ENCODE results near the gene SLC10A7. TPM values are rescaled to one million over a fixed set of nuclear protein-coding genes. Genes with fewer than 3 reads are reported as not detected.

Gene SLC10A7
- total RNA-seq, 1 experiment from 2014 or later: 3.8 TPM

DNA sequence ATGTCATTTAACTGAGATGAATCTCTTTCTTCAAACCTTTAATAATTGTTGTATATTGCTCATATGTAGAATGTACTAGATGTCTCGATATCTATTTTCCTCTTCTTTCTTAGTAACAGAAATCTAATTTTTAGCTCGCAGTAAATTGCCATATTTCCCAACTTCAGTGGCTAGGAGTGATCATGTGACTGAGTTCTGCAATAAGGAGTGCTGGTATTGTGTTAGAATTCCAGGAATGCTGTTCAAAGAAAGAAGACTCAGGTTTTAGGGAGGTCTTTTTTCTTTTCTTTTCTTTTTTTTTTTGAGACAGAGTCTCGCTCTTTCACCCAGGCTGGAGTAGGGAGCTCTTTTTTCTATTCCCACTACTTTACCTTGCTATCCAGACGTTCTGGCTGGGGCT, 81.7 kb downstream of the SLC10A7 start:
- no peaks in the 10 kb centered on the region for H3K27me3 ChIP-seq (ENCODE audit: control insufficient read depth, insufficient read depth, low read length)
- H3K4me3 ChIP-seq (ENCODE audit: insufficient read depth, low read depth, low read length): no peak overlapping the region
- no peaks in the 10 kb centered on the region for H3K36me3 ChIP-seq (replicated peaks; ENCODE audit: control insufficient read depth, insufficient read depth, low read length)
- DNase-seq: no peak

GRCh38 chr4:146439437-146439836, 82.3 kb downstream of the SLC10A7 start:
- Histone ChIP-seq H3K36me3 (replicated peaks; ENCODE audit: control insufficient read depth, insufficient read depth, low read length) (no peaks in the 10 kb centered on the region), H3K4me3 (ENCODE audit: insufficient read depth, low read depth, low read length) (no peak overlapping the region), H3K27me3 (ENCODE audit: control insufficient read depth, insufficient read depth, low read length) (no peaks in the 10 kb centered on the region)
- no peak for DNase-seq

DNA sequence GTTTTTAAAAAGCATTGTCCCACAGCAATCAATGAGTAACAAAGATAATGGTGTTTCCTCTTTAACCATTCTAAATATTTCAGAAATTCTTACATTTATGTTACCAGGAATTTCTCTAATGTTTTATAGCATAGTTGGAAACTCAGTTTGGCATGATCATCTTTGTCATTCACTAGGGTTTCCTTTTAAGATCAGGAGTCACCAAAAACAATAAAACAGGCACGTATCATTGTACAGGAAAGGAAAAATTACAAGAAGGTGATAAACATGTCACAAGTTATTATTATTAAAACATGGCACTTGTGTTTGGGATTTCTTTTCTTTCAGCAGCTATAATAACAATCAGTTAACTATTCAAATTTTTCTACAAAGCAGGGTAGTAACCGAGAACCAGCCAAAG, 84.0 kb downstream of the SLC10A7 start:
- H3K36me3 ChIP-seq (replicated peaks; ENCODE audit: control insufficient read depth, insufficient read depth, low read length): no peaks in the 10 kb centered on the region
- H3K27me3 ChIP-seq (ENCODE audit: control insufficient read depth, insufficient read depth, low read length): no peaks in the 10 kb centered on the region
- H3K4me3 ChIP-seq (ENCODE audit: insufficient read depth, low read depth, low read length): no peak overlapping the region
- DNase-seq: no peak

DNA sequence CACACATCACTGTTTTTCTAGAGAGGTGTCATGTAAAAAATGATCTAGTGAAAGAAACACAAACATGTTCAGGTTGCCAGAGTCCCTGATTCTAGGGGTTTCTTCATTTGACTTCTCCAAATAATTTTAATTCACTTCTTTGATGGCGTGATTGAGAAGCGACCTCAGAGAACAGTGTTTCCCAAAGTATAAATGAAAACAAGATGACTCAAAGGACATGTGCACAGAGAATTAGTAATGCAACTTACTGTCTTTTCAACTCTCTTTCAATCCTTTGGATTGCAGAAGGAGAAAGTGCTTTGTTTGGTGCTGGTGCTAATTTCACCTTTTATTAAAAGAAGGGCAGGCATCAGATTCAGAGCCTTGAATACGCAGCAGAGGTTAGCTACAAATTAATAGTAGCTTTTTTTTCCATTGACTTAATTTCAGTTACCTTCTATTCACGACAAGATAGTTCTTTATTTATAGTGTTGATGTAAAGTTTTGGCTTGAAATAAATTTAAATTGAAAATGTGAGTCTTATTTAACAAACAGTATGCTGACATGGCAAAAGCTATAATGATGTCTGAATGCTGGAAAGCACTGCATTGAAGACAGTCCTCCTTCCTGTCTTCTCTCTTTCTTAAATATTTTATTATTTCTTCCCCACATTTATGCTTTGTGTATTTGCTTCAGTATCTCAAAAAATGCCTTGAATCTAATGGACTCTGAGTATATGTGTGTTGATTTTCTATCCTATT, 85.1 kb downstream of the SLC10A7 start:
- H3K4me3 ChIP-seq (ENCODE audit: insufficient read depth, low read depth, low read length): no peak overlapping the region
- no peak for DNase-seq
- H3K27me3 ChIP-seq (ENCODE audit: control insufficient read depth, insufficient read depth, low read length): no peaks in the 10 kb centered on the region
- no peaks in the 10 kb centered on the region for H3K36me3 ChIP-seq (replicated peaks; ENCODE audit: control insufficient read depth, insufficient read depth, low read length)

DNA sequence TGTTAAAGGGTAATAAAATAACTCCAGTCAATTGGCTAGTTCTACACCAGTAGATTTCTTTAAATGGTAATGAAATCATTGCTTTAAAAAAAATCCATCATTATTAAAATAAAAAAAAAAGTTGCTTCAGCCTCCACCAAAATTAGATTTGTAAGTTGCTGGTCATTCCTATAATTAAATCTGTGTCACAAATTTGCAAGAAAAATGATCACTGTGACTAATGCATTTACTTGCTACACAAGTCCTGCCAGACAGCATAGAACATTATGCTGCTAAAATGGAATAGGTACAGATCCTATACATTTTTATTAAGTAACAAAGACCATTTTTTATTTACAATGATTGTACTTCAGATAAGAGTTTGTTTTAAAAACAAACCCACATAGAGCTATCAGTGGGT, 85.8 kb downstream of the SLC10A7 start:
- no peak overlapping the region for H3K4me3 ChIP-seq (ENCODE audit: insufficient read depth, low read depth, low read length)
- no peak for DNase-seq
- no peaks in the 10 kb centered on the region for H3K36me3 ChIP-seq (replicated peaks; ENCODE audit: control insufficient read depth, insufficient read depth, low read length)
- no peaks in the 10 kb centered on the region for H3K27me3 ChIP-seq (ENCODE audit: control insufficient read depth, insufficient read depth, low read length)

DNA sequence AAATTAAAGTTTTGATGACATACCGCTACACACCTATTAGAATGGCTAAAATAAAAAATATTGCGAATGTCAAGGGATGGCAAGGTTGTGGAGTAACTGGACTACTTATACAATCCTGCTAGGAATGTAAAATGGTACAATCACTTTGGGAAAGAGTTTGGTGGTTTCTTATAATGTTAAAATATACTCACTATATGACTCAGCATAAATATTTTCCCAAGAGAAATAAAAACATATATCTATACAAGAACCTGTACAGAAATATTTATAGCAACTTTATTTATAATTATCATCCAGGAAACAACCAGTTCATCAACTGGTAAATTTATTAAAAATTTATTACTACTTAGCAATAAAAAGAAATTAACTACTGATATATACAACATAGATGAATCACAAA, 89.7 kb downstream of the SLC10A7 start:
- H3K36me3 ChIP-seq (replicated peaks; ENCODE audit: control insufficient read depth, insufficient read depth, low read length): no peaks in the 10 kb centered on the region
- no peaks in the 10 kb centered on the region for H3K27me3 ChIP-seq (ENCODE audit: control insufficient read depth, insufficient read depth, low read length)
- DNase-seq: no peak
- no peak overlapping the region for H3K4me3 ChIP-seq (ENCODE audit: insufficient read depth, low read depth, low read length)

GRCh38 chr4:146428298-146428697, 93.4 kb downstream of the SLC10A7 start:
- no peaks in the 10 kb centered on the region for H3K27me3 ChIP-seq (ENCODE audit: control insufficient read depth, insufficient read depth, low read length)
- H3K4me3 ChIP-seq (ENCODE audit: insufficient read depth, low read depth, low read length): no peak overlapping the region
- DNase-seq: no peak
- H3K36me3 ChIP-seq (replicated peaks; ENCODE audit: control insufficient read depth, insufficient read depth, low read length): no peaks in the 10 kb centered on the region

- H3K36me3 ChIP-seq (replicated peaks; ENCODE audit: control insufficient read depth, insufficient read depth, low read length): no peaks in the 10 kb centered on the region
- H3K27me3 ChIP-seq (ENCODE audit: control insufficient read depth, insufficient read depth, low read length): no peaks in the 10 kb centered on the region
- DNase-seq: no peak
- no peak overlapping the region for H3K4me3 ChIP-seq (ENCODE audit: insufficient read depth, low read depth, low read length)
Measured at GRCh38 chr4:146417822-146418221, 103.9 kb downstream of the SLC10A7 start.

- H3K27me3 ChIP-seq (ENCODE audit: control insufficient read depth, insufficient read depth, low read length): no peaks in the 10 kb centered on the region
- DNase-seq: no peak
- H3K4me3 ChIP-seq (ENCODE audit: insufficient read depth, low read depth, low read length): no peak overlapping the region
- no peaks in the 10 kb centered on the region for H3K36me3 ChIP-seq (replicated peaks; ENCODE audit: control insufficient read depth, insufficient read depth, low read length)
Measured at GRCh38 chr4:146415829-146416228, 105.9 kb downstream of the SLC10A7 start.

GRCh38 chr4:146407669-146408084, 114.1 kb downstream of the SLC10A7 start:
- no peak for DNase-seq
- Histone ChIP-seq H3K4me3 (ENCODE audit: insufficient read depth, low read depth, low read length) (no peak overlapping the region), H3K27me3 (ENCODE audit: control insufficient read depth, insufficient read depth, low read length) (no peaks in the 10 kb centered on the region), H3K36me3 (replicated peaks; ENCODE audit: control insufficient read depth, insufficient read depth, low read length) (no peaks in the 10 kb centered on the region)

DNA sequence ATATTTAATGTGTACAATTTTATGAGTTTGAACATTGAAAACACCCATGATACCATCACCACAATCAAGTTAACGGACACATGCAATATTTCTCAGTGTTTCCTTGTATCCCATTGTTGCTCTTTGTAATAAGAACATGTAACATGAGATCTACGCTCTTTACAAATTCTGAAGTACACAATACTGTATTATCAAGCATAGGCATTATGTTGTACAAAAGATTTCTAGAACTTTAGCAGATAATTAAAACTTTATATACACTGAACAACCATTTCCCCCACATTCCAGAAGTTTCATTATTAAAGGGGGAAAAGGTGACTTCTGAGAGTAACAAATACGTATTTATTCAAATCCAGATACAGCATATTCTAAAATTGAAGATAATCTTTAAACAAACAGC, 114.5 kb downstream of the SLC10A7 start:
- no peak overlapping the region for H3K4me3 ChIP-seq (ENCODE audit: insufficient read depth, low read depth, low read length)

DNA sequence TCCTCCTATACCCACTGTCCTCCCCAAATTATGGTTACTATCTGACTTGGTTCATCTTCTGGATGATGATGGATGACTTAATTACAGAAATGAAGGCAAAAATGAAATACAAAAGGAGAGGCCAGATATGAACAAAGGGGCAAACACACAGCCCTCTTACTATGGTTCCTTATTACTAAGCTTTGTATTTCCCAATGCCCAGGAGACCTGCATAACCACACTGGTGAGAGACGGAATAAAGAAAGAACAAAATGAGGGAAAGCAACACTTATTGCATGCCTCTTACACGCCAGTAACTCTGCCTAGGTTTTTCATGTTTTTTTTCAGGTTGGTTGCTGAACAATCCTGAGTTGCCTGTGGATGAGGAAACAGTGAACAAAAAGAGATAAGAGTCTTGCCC, 120.5 kb downstream of the SLC10A7 start:
- Histone ChIP-seq H3K36me3 (replicated peaks; ENCODE audit: control insufficient read depth, insufficient read depth, low read length) (no peaks in the 10 kb centered on the region), H3K4me3 (ENCODE audit: insufficient read depth, low read depth, low read length) (no peak overlapping the region), H3K27me3 (ENCODE audit: control insufficient read depth, insufficient read depth, low read length) (no peaks in the 10 kb centered on the region)
- no peak for DNase-seq

More for the DNA sequence above, 114.5 kb downstream of the SLC10A7 start:
- DNase-seq: no peak
- Histone ChIP-seq H3K27me3 (ENCODE audit: control insufficient read depth, insufficient read depth, low read length) (no peaks in the 10 kb centered on the region), H3K36me3 (replicated peaks; ENCODE audit: control insufficient read depth, insufficient read depth, low read length) (no peaks in the 10 kb centered on the region)

DNA sequence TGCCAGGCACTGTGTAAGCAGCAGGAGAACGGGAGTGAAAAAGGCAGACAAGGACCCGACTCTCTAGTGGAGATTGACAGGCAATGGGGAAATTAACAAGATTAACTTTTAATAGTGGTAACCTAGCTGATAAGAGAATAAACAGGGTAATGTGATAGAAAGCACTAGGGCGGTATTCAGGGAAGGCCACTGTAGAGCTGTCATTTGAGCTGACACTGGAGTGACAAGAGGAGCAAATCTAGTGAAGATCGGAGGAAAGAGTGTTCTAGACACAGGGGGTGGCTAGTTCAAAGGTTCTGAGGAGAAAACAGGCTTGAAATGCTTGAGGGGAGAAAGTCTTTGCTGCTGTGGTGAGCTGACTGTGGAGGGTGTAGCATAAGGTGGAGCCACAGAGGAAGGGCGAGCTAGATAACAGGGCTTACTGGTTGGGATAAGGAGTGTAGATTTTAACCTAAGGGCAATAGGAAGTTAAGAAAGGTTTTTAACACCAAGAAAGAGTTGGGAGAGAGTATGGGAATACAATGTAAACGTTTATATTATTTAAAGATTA, 122.8 kb downstream of the SLC10A7 start:
- DNase-seq: no peak
- Histone ChIP-seq H3K4me3 (ENCODE audit: insufficient read depth, low read depth, low read length) (no peak overlapping the region), H3K36me3 (replicated peaks; ENCODE audit: control insufficient read depth, insufficient read depth, low read length) (no peaks in the 10 kb centered on the region)

GRCh38 chr4:146398404-146398803, 123.3 kb downstream of the SLC10A7 start:
- DNase-seq: no peak

More for the DNA sequence above, 122.8 kb downstream of the SLC10A7 start:
- no peaks in the 10 kb centered on the region for H3K27me3 ChIP-seq (ENCODE audit: control insufficient read depth, insufficient read depth, low read length)

GRCh38 chr4:146389561-146389960, 132.2 kb downstream of the SLC10A7 start:
- H3K4me3 ChIP-seq (ENCODE audit: insufficient read depth, low read depth, low read length): no peak overlapping the region
- no peak for DNase-seq
- H3K36me3 ChIP-seq (replicated peaks; ENCODE audit: control insufficient read depth, insufficient read depth, low read length): no peaks in the 10 kb centered on the region
- no peaks in the 10 kb centered on the region for H3K27me3 ChIP-seq (ENCODE audit: control insufficient read depth, insufficient read depth, low read length)

More at GRCh38 chr4:146398404-146398803, 123.3 kb downstream of the SLC10A7 start:
- Histone ChIP-seq H3K36me3 (replicated peaks; ENCODE audit: control insufficient read depth, insufficient read depth, low read length) (no peaks in the 10 kb centered on the region), H3K27me3 (ENCODE audit: control insufficient read depth, insufficient read depth, low read length) (no peaks in the 10 kb centered on the region), H3K4me3 (ENCODE audit: insufficient read depth, low read depth, low read length) (no peak overlapping the region)

All from H7 (cell line).